ENCODE data around the gene NXPE4. TPM values are rescaled to one million over a fixed set of nuclear protein-coding genes. Genes with fewer than 3 reads are reported as not detected.
"Not testable (repeated sequence)": the region's sequence is repeated elsewhere in the genome, so short reads cannot be mapped to it uniquely, and the experiment has no call there.

The NXPE4 gene
- total RNA-seq, 4 donors from 2014 or later: not detected

GRCh38 chr11:114607753-114608459, 12.3 kb upstream of the NXPE4 start:
- no peaks in the 10 kb centered on the region for H3K9me3 ChIP-seq
- DNase-seq (ENCODE audit: low spot score in 2 of 2): no peak
- 90% methylated on average over 11 of the region's 11 CpGs for WGBS
- no peak overlapping the region for H3K27ac ChIP-seq
- no peaks in the 10 kb centered on the region for H3K27me3 ChIP-seq
- no peak for TF ChIP-seq EP300 (IDR thresholded peaks at IDR 0.05)
- TF ChIP-seq POLR2AphosphoS5 (IDR thresholded peaks at IDR 0.05): no peak
- TF ChIP-seq CTCF (IDR thresholded peaks at IDR 0.05): no peak
- TF ChIP-seq POLR2A (IDR thresholded peaks at IDR 0.05): no peak
- no peaks in the 10 kb centered on the region for H3K4me1 ChIP-seq
- H3K4me3 ChIP-seq: no peak overlapping the region
- no peaks in the 10 kb centered on the region for H3K36me3 ChIP-seq

GRCh38 chr11:114606802-114607075, 11.2 kb upstream of the NXPE4 start:
- not testable (repeated sequence) for H3K4me3 ChIP-seq; H3K27ac ChIP-seq; H3K36me3 ChIP-seq; H3K27me3 ChIP-seq; H3K9me3 ChIP-seq; DNase-seq (ENCODE audit: low spot score in 2 of 2); H3K4me1 ChIP-seq
- 87% methylated on average over 5 of the region's 5 CpGs for WGBS

GRCh38 chr11:114606003-114606801, 10.6 kb upstream of the NXPE4 start:
- no peak for DNase-seq (ENCODE audit: low spot score in 2 of 2)
- no peaks in the 10 kb centered on the region for H3K36me3 ChIP-seq
- 89% methylated on average over 9 of the region's 9 CpGs for WGBS
- TF ChIP-seq EP300 (IDR thresholded peaks at IDR 0.05): no peak
- H3K4me1 ChIP-seq: no peaks in the 10 kb centered on the region
- H3K4me3 ChIP-seq: no peak overlapping the region
- H3K27ac ChIP-seq: no peak overlapping the region
- no peaks in the 10 kb centered on the region for H3K9me3 ChIP-seq
- no peaks in the 10 kb centered on the region for H3K27me3 ChIP-seq

- H3K9me3 ChIP-seq: no peaks in the 10 kb centered on the region
- no peak overlapping the region for H3K27ac ChIP-seq
- H3K4me1 ChIP-seq: no peaks in the 10 kb centered on the region
- H3K27me3 ChIP-seq: no peaks in the 10 kb centered on the region
- no peak overlapping the region for H3K4me3 ChIP-seq
- no peak for DNase-seq (ENCODE audit: low spot score in 2 of 2)
- no peaks in the 10 kb centered on the region for H3K36me3 ChIP-seq
- WGBS: 89% methylated on average over 10 of the region's 10 CpGs
- no peak for TF ChIP-seq EP300 (IDR thresholded peaks at IDR 0.05)
- TF ChIP-seq CTCF (IDR thresholded peaks at IDR 0.05): no peak
- no peak for TF ChIP-seq POLR2A (IDR thresholded peaks at IDR 0.05)
- TF ChIP-seq POLR2AphosphoS5 (IDR thresholded peaks at IDR 0.05): no peak
Measured at GRCh38 chr11:114605370-114605769, 9.8 kb upstream of the NXPE4 start.

GRCh38 chr11:114604886-114605285, 9.3 kb upstream of the NXPE4 start:
- H3K9me3 ChIP-seq: no peaks in the 10 kb centered on the region
- H3K4me3 ChIP-seq: no peak overlapping the region
- WGBS: 77% methylated on average over 5 of the region's 5 CpGs
- no peak for TF ChIP-seq POLR2AphosphoS5 (IDR thresholded peaks at IDR 0.05)
- no peak for TF ChIP-seq POLR2A (IDR thresholded peaks at IDR 0.05)
- TF ChIP-seq CTCF (IDR thresholded peaks at IDR 0.05): no peak
- TF ChIP-seq EP300 (IDR thresholded peaks at IDR 0.05): no peak
- no peak overlapping the region for H3K27ac ChIP-seq
- no peaks in the 10 kb centered on the region for H3K4me1 ChIP-seq
- H3K36me3 ChIP-seq: no peaks in the 10 kb centered on the region
- no peaks in the 10 kb centered on the region for H3K27me3 ChIP-seq
- DNase-seq (ENCODE audit: low spot score in 2 of 2): no peak

- DNase-seq (ENCODE audit: low spot score in 2 of 2): no peak
- 88% methylated on average over 13 of the region's 13 CpGs for WGBS
- no peaks in the 10 kb centered on the region for H3K4me1 ChIP-seq
- H3K4me3 ChIP-seq: no peak overlapping the region
- H3K36me3 ChIP-seq: no peaks in the 10 kb centered on the region
- no peaks in the 10 kb centered on the region for H3K27me3 ChIP-seq
- no peak overlapping the region for H3K27ac ChIP-seq
- no peaks in the 10 kb centered on the region for H3K9me3 ChIP-seq
- TF ChIP-seq POLR2A (IDR thresholded peaks at IDR 0.05) (no peak), CTCF (IDR thresholded peaks at IDR 0.05) (no peak), POLR2AphosphoS5 (IDR thresholded peaks at IDR 0.05) (no peak), EP300 (IDR thresholded peaks at IDR 0.05) (no peak)
Measured at GRCh38 chr11:114604179-114604813, 8.7 kb upstream of the NXPE4 start.

- H3K9me3 ChIP-seq; H3K4me1 ChIP-seq; H3K4me3 ChIP-seq; H3K36me3 ChIP-seq; H3K27me3 ChIP-seq; DNase-seq (ENCODE audit: low spot score in 2 of 2); H3K27ac ChIP-seq: not testable (repeated sequence)
- WGBS: 83% methylated on average over 7 of the region's 7 CpGs
Measured at GRCh38 chr11:114603151-114603550, 7.6 kb upstream of the NXPE4 start.

Measured in suprapubic skin (tissue), 4 donors.